GM12878 (cell line): ENCODE data around the gene KCNIP3. TPM values are rescaled to one million over a fixed set of nuclear protein-coding genes. Genes with fewer than 3 reads are reported as not detected.

Experiments
- ATAC-seq: fragments of 200-7000 bp; cut with Tn5 transposase; 3 replicates; pipeline ENCODE4 v1.9.1; 2020; ENCODE audit warnings: mild to moderate bottlenecking, moderate library complexity
- BruUV-seq: library from RNA; stranded (reverse); fragments of 400-500 nt; replicated peaks from 2 replicates; lab custom pipeline; 2021; lab: Mats Ljungman, UMichigan
- CTCF ChIA-PET: fragments of 300-600 bp; sonication (Branson Sonifier 250); formaldehyde crosslinking; extraction: SDS; loops from one replicate; lab custom pipeline; 2021; ENCODE audit warnings: inconsistent platforms; lab: Yijun Ruan, JAX
- POLR2A ChIA-PET: fragments of 350-600 bp; formaldehyde crosslinking; extraction: SDS; loops from one replicate; lab custom pipeline; 2021; ENCODE audit warnings: inconsistent platforms; lab: Charles Lee
- RAD21 ChIA-PET: fragments of 300-600 bp; sonication (Branson Sonifier 250); formaldehyde crosslinking; loops from one replicate; lab custom pipeline; 2023; ENCODE audit warnings: antibody characterized with exemption; ENCODE audit not compliant: unreplicated experiment; lab: Charles Lee
- SMC1A ChIA-PET: fragments of 300-600 bp; sonication (Branson Sonifier 250); formaldehyde crosslinking; loops from one replicate; lab custom pipeline; 2023; ENCODE audit not compliant: unreplicated experiment, uncharacterized antibody; lab: Charles Lee
- DNase-seq: peaks from one replicate; pipeline ENCODE4 v3.0.0-alpha.2; 2011; ENCODE audit warnings: low read depth, low spot score
- FAIRE-seq: peaks from 3 replicates; lab custom pipeline; 2011; peaks lifted over from hg19 to GRCh38; lab: Jason Lieb, UNC
- H2AFZ ChIP-seq: 2 replicates; pipeline ENCODE4 v1.6.0; 2011; ENCODE audit warnings: low read depth, low read length, control low read depth; ENCODE audit not compliant: control insufficient read depth
- H3K27ac ChIP-seq: 2 replicates; pipeline ENCODE4 v1.5.1; 2011; ENCODE audit warnings: control low read depth; ENCODE audit not compliant: control insufficient read depth, insufficient read depth
- H3K27me3 ChIP-seq, 2 experiments: replicated peaks in 1 of 2; 2 replicates each; pipeline versions ENCODE4 v1.6.0 to v1.6.1; 2011; ENCODE audit warnings: low read length in 1 of 2; ENCODE audit not compliant: control insufficient read depth in 2 of 2, insufficient read depth in 2 of 2
- H3K36me3 ChIP-seq, 2 experiments: 2 replicates each; pipeline ENCODE4 v1.5.1; 2011; ENCODE audit warnings: low read length in 1 of 2; ENCODE audit not compliant: control insufficient read depth in 2 of 2, insufficient read depth in 2 of 2
- H3K4me1 ChIP-seq: 2 replicates; pipeline ENCODE4 v1.6.1; 2011; ENCODE audit warnings: mild to moderate bottlenecking, low read length, moderate library complexity, mixed read lengths; ENCODE audit not compliant: control insufficient read depth, insufficient read depth
- H3K4me2 ChIP-seq: 2 replicates; pipeline ENCODE4 v1.6.0; 2011; ENCODE audit warnings: control low read depth; ENCODE audit not compliant: control insufficient read depth, insufficient read depth
- H3K4me3 ChIP-seq: fragments of 200-600 bp; sonication (generic); 2 replicates; pipeline ENCODE4 v1.5.1; 2016
- H3K79me2 ChIP-seq: 2 replicates; pipeline ENCODE4 v1.6.0; 2011; ENCODE audit warnings: low read length; ENCODE audit not compliant: control insufficient read depth, insufficient read depth
- H3K9ac ChIP-seq: 2 replicates; pipeline ENCODE4 v1.8.0; 2011; ENCODE audit warnings: low read length, control low read depth, mixed read lengths; ENCODE audit not compliant: control insufficient read depth, insufficient read depth
- H3K9me3 ChIP-seq: replicated peaks from 3 replicates; pipeline ENCODE4 v1.5.1; 2011; ENCODE audit warnings: mild to moderate bottlenecking, low read length; ENCODE audit not compliant: control insufficient read depth, insufficient read depth
- H4K20me1 ChIP-seq: 2 replicates; pipeline ENCODE4 v1.6.0; 2011; ENCODE audit not compliant: control insufficient read depth, insufficient read depth
- BACH1 ChIP-seq: fragments of 450-650 bp; IDR thresholded peaks from 2 replicates; pipeline ENCODE4 v1.6.1; 2017; ENCODE audit warnings: mild to moderate bottlenecking, borderline replicate concordance
- CBX3 ChIP-seq: fragments of 200-600 bp; sonication (generic); IDR thresholded peaks from 2 replicates; pipeline ENCODE4 v1.6.1; 2016; ENCODE audit warnings: low read depth, borderline replicate concordance
- EED ChIP-seq: sonication (generic); IDR thresholded peaks from 2 replicates; pipeline ENCODE4 v1.6.1; 2016; ENCODE audit warnings: antibody characterized with exemption, low read depth
- EGR1 ChIP-seq, 2 experiments: IDR thresholded peaks; 1 replicate in 1 of 2; 2 replicates in 1 of 2; pipeline ENCODE4 v1.6.1; 2011 to 2012; ENCODE audit warnings: low read depth in 2 of 2, low read length in 2 of 2, borderline replicate concordance in 1 of 2, mild to moderate bottlenecking in 1 of 2, moderate library complexity in 1 of 2
- HDAC2 ChIP-seq: fragments of 200-600 bp; sonication (generic); IDR thresholded peaks from 2 replicates; pipeline ENCODE4 v1.6.1; 2017
- MYB ChIP-seq: fragments of 150-350 bp; IDR thresholded peaks from 2 replicates; pipeline ENCODE4 v1.6.1; 2014; ENCODE audit warnings: mild to moderate bottlenecking, low read depth, low read length, borderline replicate concordance
- NFYA ChIP-seq: IDR thresholded peaks from 2 replicates; pipeline ENCODE4 v1.6.1; 2011; ENCODE audit warnings: low read depth, mild to moderate bottlenecking, low read length, improper control_type of control experiment, borderline replicate concordance
- RFX5 ChIP-seq: IDR thresholded peaks from 2 replicates; pipeline ENCODE4 v1.6.1; 2011; ENCODE audit warnings: low read depth, low read length, improper control_type of control experiment
- SMAD1 ChIP-seq: fragments of 450-650 bp; IDR thresholded peaks from 2 replicates; pipeline ENCODE4 v1.6.1; 2018; ENCODE audit warnings: mild to moderate bottlenecking, low read depth; ENCODE audit not compliant: partially characterized antibody
- SRF ChIP-seq, 2 experiments: IDR thresholded peaks; 2 replicates each; pipeline ENCODE4 v1.6.1; 2011; ENCODE audit warnings: low read depth in 2 of 2, low read length in 2 of 2, mild to moderate bottlenecking in 1 of 2, moderate library complexity in 1 of 2
- STAT3 ChIP-seq: IDR thresholded peaks from 2 replicates; pipeline ENCODE4 v1.6.1; 2011; ENCODE audit warnings: low read depth, low read length, improper control_type of control experiment
- SUZ12 ChIP-seq: fragments of 200-600 bp; sonication (generic); IDR thresholded peaks from one replicate; pipeline ENCODE4 v1.6.1; 2018; ENCODE audit warnings: antibody characterized with exemption, mild to moderate bottlenecking; ENCODE audit not compliant: unreplicated experiment
- YY1 ChIP-seq: IDR thresholded peaks from 2 replicates; pipeline ENCODE4 v1.6.1; 2011; ENCODE audit warnings: low read depth, mild to moderate bottlenecking, low read length
- ZNF687 ChIP-seq: fragments of 450-650 bp; IDR thresholded peaks from 2 replicates; pipeline ENCODE4 v1.6.1; 2017; ENCODE audit warnings: mild to moderate bottlenecking, moderate library complexity
- WGBS: methylation state at CpG from one replicate; pipeline ENCODE4 v1.1.6; 2016; ENCODE audit warnings: low lambda C conversion rate; ENCODE audit not compliant: insufficient replicate concordance, insufficient coverage; ENCODE audit errors: missing lambda C conversion rate; 5-methylcytosine and 5-hydroxymethylcytosine counted together
- in situ Hi-C: fragments of 300-500 bp; cut with MboI; formaldehyde crosslinking; loops from 9 replicates; pipeline ENCODE4 v1.14.3; 2018; ENCODE audit warnings: mixed read lengths
- intact Hi-C: fragments of 100-400 bp; cut with micrococcal nuclease; formaldehyde crosslinking; loops from one replicate; pipeline ENCODE4 v1.14.2; 2022; ENCODE audit not compliant: unreplicated experiment
- polyA plus RNA-seq, 11 experiments: library from polyadenylated mRNA; depleted of rRNA in 4 of 11; unstranded in 6 of 11; stranded (reverse) in 5 of 11; fragments of >200 nt; fragmentation: Nextera tagmentation in 4 of 11; fragmentation: Illumina TruSeq in 1 of 11; extraction: Ambion mirVana in 4 of 11; extraction: Trizol in 1 of 11; gene quantifications; 1 replicate in 1 of 11; 2 replicates in 10 of 11; pipeline versions ENCODE4 v1.2.1 to v1.2.3, GENCODE V29; 2011 to 2016; ENCODE audit warnings: inconsistent platforms in 2 of 11, missing spikeins in 2 of 11, low read depth in 1 of 11
- total RNA-seq, 4 experiments: library from RNA; depleted of rRNA in 3 of 4; stranded (reverse); fragments of >200 nt in 3 of 4; fragmentation: Illumina TruSeq in 1 of 4; extraction: Trizol in 1 of 4; gene quantifications; 2 replicates each; pipeline versions ENCODE4 v1.2.1 to v1.2.3, GENCODE V29; 2013 to 2021

The KCNIP3 gene
- total and polyA plus RNA-seq, 10 of the 15 experiments (the other 5 are each of a cell fraction or from before 2014, with no cell fraction given) = not detected

GRCh38 chr2:95336406-95336805, 39.3 kb downstream of the KCNIP3 start:
- Histone ChIP-seq H3K27ac (no peak overlapping the region), H3K9ac (no peak overlapping the region), H3K4me2 (no peak overlapping the region), H2AFZ (no peak overlapping the region), H3K9me3 (no peaks in the 10 kb centered on the region), H3K79me2 (no peaks in the 10 kb centered on the region), H3K36me3 (no peaks in the 10 kb centered on the region), H3K4me1 (no peaks in the 10 kb centered on the region), H3K27me3 (no peaks in the 10 kb centered on the region; a peak in 1 of 4 replicates), H3K4me3 (no peak overlapping the region), H4K20me1 (no peaks in the 10 kb centered on the region)
- ChIA-PET RAD21 (no interaction called here), CTCF (no interaction called here), SMC1A (no interaction called here), POLR2A (no interaction called here)
- no peak for FAIRE-seq
- TF ChIP-seq SUZ12 (no peak), ZNF687 (no peak), SMAD1 (no peak), YY1 (no peak), HDAC2 (no peak), SRF (IDR thresholded peaks at IDR 0.05; ENCODE audit: low read depth in 2 of 2, low read length in 2 of 2) (no peak), CBX3 (no peak), MYB (no peak), EGR1 (IDR thresholded peaks at IDR 0.05; ENCODE audit: borderline replicate concordance in 1 of 2, low read depth in 2 of 2, low read length in 2 of 2) (no peak), NFYA (no peak), RFX5 (no peak), BACH1 (no peak), STAT3 (no peak), EED (no peak)
- intact Hi-C loops (no loop called here), in situ Hi-C loops (no loop called here)
- ATAC-seq = no peak
- no peak for DNase-seq
- no TSS peak for BruUV-seq
- WGBS = 43% methylated on average over 2 of the region's 2 CpGs
